Measurements from ENCODE around the gene TTC3.
A peak's percentile ranks its signal among the peaks of the same experiment; 100 is the strongest.

Gene TTC3

DNA sequence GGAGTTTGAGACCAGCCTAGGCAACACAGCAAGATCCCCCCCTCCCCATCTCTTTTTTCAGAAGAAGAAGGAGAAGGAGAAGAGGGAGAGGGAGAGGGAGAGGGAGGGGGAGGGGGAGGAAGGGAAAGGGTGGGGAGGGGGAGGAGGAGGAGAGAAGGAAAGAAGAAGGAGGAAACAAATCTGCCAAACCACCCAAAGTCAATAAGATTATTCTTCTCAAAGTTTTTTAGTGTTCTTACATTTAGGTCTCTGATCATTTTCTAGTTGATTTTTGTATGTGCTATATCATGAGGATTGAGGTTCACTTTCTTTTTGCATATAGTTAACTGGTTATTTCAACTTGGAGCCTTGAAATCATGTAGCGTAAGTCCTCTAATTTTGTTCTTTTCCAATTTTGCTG is 137.7 kb downstream of the TTC3 start:
- DNase-seq (ENCODE audit: low read depth in 1 of 2, low spot score in 1 of 2), result no peak
- no peak overlapping the region for H3K4me3 ChIP-seq (replicated peaks; ENCODE audit: insufficient read depth, low read length)
- peak overlapping the region; percentile 44; the same call in 1 of the 2 replicates for H3K27ac ChIP-seq (replicated peaks)
- no peak for TF ChIP-seq POLR2AphosphoS5 (IDR thresholded peaks at IDR 0.05; ENCODE audit: low read depth)
- no peak for TF ChIP-seq SPI1 (IDR thresholded peaks at IDR 0.05; ENCODE audit: borderline replicate concordance, low read depth)
- TF ChIP-seq GABPA (IDR thresholded peaks at IDR 0.05; ENCODE audit: low read depth), result no peak
- TF ChIP-seq, protein P1, sequence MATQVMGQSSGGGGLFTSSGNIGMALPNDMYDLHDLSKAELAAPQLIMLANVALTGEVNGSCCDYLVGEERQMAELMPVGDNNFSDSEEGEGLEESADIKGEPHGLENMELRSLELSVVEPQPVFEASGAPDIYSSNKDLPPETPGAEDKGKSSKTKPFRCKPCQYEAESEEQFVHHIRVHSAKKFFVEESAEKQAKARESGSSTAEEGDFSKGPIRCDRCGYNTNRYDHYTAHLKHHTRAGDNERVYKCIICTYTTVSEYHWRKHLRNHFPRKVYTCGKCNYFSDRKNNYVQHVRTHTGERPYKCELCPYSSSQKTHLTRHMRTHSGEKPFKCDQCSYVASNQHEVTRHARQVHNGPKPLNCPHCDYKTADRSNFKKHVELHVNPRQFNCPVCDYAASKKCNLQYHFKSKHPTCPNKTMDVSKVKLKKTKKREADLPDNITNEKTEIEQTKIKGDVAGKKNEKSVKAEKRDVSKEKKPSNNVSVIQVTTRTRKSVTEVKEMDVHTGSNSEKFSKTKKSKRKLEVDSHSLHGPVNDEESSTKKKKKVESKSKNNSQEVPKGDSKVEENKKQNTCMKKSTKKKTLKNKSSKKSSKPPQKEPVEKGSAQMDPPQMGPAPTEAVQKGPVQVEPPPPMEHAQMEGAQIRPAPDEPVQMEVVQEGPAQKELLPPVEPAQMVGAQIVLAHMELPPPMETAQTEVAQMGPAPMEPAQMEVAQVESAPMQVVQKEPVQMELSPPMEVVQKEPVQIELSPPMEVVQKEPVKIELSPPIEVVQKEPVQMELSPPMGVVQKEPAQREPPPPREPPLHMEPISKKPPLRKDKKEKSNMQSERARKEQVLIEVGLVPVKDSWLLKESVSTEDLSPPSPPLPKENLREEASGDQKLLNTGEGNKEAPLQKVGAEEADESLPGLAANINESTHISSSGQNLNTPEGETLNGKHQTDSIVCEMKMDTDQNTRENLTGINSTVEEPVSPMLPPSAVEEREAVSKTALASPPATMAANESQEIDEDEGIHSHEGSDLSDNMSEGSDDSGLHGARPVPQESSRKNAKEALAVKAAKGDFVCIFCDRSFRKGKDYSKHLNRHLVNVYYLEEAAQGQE (IDR thresholded peaks at IDR 0.05; ENCODE audit: insufficient replicate concordance, low read depth), result no peak
- TF ChIP-seq, protein P2, sequence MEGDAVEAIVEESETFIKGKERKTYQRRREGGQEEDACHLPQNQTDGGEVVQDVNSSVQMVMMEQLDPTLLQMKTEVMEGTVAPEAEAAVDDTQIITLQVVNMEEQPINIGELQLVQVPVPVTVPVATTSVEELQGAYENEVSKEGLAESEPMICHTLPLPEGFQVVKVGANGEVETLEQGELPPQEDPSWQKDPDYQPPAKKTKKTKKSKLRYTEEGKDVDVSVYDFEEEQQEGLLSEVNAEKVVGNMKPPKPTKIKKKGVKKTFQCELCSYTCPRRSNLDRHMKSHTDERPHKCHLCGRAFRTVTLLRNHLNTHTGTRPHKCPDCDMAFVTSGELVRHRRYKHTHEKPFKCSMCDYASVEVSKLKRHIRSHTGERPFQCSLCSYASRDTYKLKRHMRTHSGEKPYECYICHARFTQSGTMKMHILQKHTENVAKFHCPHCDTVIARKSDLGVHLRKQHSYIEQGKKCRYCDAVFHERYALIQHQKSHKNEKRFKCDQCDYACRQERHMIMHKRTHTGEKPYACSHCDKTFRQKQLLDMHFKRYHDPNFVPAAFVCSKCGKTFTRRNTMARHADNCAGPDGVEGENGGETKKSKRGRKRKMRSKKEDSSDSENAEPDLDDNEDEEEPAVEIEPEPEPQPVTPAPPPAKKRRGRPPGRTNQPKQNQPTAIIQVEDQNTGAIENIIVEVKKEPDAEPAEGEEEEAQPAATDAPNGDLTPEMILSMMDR (IDR thresholded peaks at IDR 0.05; ENCODE audit: insufficient read depth, low read length), result no peak
- H3K27me3 ChIP-seq (ENCODE audit: insufficient read depth, poor library complexity, severe bottlenecking), result no peaks in the 10 kb centered on the region

DNA sequence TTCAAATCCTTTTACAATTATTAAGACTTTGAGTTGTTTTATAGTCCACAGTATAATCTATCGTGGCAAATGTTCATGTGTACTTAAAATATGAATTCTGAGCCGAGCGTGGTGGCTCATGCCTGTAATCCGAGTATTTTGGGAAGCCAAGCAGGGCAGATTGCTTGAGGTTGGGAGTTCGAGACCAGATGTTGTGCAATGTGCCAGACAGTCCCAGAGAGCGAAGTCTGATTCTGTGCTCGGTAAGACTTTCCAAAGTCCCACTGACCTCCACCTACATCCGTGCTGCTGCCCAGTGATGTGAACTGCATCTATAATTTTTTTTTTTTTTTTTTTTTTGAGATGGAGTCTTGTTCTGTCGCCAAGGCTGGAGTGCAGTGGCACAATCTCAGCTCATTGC is 141.9 kb downstream of the TTC3 start:
- TF ChIP-seq GABPA (IDR thresholded peaks at IDR 0.05; ENCODE audit: low read depth), result no peak
- TF ChIP-seq, protein P1 (IDR thresholded peaks at IDR 0.05; ENCODE audit: insufficient replicate concordance, low read depth), result no peak
- no peak for TF ChIP-seq POLR2AphosphoS5 (IDR thresholded peaks at IDR 0.05; ENCODE audit: low read depth)
- no peak for TF ChIP-seq SPI1 (IDR thresholded peaks at IDR 0.05; ENCODE audit: borderline replicate concordance, low read depth)
- TF ChIP-seq, protein P2 (IDR thresholded peaks at IDR 0.05; ENCODE audit: insufficient read depth, low read length), result no peak
- no peak overlapping the region for H3K4me3 ChIP-seq (replicated peaks; ENCODE audit: insufficient read depth, low read length)
- no peak overlapping the region for H3K27ac ChIP-seq (replicated peaks)
- DNase-seq (ENCODE audit: low read depth in 1 of 2, low spot score in 1 of 2), result no peak
- H3K27me3 ChIP-seq (ENCODE audit: insufficient read depth, poor library complexity, severe bottlenecking), result no peaks in the 10 kb centered on the region

DNA sequence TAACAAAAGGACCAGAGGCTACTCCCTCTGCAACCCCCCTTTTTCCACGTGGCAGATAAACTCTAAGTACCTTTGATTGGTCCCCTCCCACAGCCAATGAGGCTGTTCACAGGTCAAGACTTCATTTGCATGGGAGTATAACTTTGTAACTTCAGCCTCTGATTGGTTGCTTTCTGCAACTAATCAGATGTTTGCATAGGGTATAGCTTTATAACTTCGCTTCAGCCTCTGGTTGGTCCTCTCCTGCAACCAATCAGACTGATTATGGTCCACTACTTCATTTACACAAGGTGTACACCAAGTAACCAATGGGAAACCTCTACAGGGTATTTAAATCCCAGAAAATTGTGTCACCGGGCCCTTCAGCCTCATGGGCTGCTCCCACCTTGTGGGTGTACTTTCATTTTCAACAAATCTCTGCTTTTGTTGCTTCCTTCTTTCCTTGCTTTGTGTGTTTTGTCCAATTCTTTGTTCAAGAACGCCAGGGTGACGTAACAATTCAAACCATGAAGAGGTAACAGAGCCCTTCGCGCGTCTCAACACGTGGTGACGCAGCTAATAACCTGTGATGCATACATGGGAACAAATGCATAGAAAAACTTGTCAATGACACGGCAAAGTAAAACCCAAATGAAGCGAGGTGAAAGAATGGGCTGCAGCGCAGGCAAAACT is 146.8 kb downstream of the TTC3 start:
- H3K27ac ChIP-seq (replicated peaks), result no peak overlapping the region; the same call in 1 of the 2 replicates
- peak in 1 of 2 experiments; percentile 23 for DNase-seq (ENCODE audit: low read depth in 1 of 2, low spot score in 1 of 2)
- H3K4me3 ChIP-seq (replicated peaks; ENCODE audit: insufficient read depth, low read length), result peak overlapping the region; percentile 77
- TF ChIP-seq, protein P2 (IDR thresholded peaks at IDR 0.05; ENCODE audit: insufficient read depth, low read length), result no peak
- TF ChIP-seq GABPA (IDR thresholded peaks at IDR 0.05; ENCODE audit: low read depth), result no peak
- TF ChIP-seq, protein P1 (IDR thresholded peaks at IDR 0.05; ENCODE audit: insufficient replicate concordance, low read depth), result no peak
- TF ChIP-seq POLR2AphosphoS5 (IDR thresholded peaks at IDR 0.05; ENCODE audit: low read depth), result no peak; the same call in 1 of the 2 replicates
- H3K27me3 ChIP-seq (ENCODE audit: insufficient read depth, poor library complexity, severe bottlenecking), result no peaks in the 10 kb centered on the region

Measured in HL-60 (cell line).